ENCODE results near the gene NRTN.
A peak's percentile ranks its signal among the peaks of the same experiment; 100 is the strongest.

NRTN gene

GRCh38 chr19:5790559-5791520, 14.0 kb upstream of the NRTN start, which contains the start of gene DUS3L:
Gene DUS3L (minus strand): TSS chr19:5791163. CDS start chr19:5791141, 22 bp downstream.
- DNase-seq, result peak; percentile 98

DNA sequence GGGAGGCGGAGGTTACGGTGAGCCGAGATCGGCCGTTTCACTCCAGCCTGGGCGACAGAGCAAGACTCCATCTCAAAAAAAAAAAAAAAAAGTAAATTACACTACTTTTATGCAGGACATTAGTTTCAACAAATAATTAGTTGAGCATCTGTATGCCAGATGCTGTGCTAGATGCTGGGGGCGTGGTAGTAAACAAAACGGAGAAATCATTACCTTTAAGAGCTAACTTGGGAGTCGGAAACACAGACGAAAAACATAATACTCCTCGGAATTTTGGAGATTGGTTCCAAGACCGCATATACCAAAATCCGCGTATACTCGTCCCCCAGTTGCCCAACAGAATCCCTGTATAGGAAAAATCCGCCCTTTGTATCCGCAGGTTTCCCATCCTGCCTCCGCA, 12.6 kb upstream of the NRTN start:
- DNase-seq, result no peak

DNA sequence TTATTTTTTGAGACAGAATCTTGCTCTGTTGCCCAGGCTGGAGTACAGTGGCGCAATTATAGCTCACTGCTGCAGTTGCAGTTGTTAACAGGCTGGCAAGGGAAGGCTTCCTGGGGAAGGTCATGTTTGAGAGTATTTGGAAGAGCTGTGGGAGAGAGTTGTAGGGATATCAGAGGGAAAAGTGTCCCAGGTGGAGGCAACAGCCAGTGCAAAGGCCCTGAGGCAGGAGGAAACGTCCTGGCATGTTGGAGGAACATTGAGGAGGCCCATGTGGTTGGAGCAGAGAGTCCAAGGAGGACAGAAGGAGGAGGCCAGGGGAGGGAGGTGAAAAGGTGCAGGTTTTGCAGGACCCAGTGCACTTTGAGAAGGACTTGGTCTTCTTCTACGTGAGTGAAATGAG, 11.7 kb upstream of the NRTN start:
- DNase-seq, result no peak

DNA sequence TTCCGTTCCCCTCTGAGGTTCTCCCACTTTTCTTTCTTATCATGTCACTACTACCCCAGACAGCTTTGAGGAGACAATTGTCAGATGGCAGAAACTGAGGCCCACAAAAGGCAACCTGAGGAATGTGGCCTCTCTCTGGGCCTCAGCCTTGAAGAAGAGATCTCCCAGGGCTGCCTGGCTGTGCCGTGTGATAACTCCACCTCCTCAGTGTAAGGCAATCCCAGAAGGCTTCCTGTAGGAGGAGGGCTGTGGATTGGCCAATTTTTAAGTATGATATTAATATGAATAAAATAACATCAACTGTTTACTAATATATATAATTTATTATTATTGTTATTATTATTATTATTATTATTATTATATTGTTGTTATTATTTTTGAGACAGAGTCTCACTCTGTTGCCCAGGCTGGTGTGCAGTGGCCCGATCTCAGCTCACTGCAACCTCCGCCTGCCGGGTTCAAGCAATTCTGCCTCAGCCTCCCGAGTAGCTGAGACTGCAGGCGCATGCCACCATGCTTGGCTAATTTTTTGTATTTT, 9.4 kb upstream of the NRTN start:
- no peak for DNase-seq

GRCh38 chr19:5798244-5798643, 6.6 kb upstream of the NRTN start:
- DNase-seq, result no peak

DNA sequence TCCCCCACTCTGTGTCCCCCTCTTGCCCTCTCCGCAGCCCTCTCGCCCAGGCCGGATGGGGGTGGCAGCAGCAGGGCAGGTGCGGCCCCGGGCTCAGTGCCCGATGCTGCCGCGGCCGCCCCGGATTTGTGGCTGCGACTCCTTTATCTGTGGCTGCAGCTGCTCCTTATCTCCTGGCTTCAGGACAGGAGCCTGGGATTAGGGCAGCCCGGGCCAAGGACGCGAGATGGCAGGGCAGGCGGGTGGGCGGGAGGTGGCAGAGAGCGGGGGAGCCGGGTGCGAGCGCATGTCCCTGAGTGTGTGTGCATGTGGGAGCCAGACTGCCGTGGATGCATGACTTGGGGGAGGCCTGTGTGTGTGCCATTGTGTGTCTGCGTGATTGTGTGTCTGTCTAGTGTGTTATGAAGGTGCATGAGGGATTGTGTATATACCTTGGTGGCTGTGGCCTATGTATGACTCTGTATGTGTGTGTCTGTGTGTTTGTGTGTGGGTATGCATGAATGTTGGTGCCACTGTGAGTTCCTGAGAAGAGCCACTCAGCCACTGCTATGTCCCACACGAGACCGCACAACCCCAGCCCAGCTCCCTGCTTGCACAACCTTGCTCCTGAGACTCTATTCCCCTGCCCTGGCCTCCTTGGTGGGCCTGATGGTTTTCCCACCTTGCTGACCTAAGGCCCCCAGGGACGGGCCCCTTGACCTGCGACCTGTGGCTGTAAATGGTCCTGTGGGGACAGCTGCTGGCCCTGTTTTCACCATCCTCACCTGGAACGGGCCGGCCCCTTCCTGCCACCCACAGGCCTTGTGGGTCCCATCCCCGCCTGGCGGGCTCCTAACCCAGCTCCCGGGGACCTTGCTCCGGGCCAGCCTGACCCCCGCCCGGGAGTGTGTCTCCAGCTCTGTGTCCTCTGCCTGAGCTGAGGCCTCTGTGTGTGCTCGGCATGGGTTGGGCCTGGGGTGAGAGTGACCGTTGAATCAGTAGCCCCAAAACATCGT, 5.3 kb upstream of the NRTN start:
- DNase-seq, result peak; percentile 66

DNA sequence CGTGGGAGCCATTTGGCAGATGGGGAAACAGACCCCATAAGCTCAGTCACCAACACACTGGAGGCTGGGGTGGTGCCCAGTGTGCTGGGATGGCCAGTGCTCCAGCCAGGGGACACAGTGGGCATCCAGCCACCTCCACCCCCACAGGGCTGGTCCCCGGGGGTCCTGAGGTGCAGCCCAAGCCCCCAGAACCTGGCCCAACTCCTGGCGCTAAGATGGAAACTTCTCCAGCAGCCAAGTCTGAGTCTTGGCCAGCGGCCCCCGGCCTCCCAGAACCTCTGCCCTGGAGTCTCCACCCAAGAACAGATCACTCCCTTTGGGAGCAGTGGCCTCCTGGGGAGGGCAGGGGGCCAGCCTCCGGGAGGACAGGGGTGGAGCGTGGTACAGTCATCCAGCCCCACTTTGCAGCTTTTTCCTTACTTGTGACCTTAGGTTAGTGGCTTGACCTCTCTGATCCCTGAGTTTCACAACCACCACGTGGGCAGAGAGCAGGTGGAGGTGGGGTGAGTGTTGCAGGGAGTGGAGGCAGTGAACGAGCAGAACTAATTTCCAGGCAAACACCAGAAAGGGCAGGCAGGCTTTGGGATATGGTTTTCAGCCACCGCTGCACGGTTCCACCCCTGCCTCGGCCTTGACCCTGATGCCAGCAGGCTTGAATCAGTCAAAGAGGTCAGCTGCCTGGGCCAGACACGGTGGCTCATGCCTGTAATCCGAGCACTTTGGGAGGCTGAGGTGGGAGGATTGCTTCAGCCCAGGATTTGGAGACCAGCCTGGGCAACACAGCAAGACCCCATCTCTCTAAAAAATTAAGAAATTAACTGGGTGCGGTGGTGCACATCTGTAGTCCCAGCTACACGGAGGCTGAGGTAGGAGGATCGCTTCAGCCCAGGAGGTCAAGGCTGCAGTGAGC, 4.3 kb upstream of the NRTN start:
- no peak for DNase-seq

DNA sequence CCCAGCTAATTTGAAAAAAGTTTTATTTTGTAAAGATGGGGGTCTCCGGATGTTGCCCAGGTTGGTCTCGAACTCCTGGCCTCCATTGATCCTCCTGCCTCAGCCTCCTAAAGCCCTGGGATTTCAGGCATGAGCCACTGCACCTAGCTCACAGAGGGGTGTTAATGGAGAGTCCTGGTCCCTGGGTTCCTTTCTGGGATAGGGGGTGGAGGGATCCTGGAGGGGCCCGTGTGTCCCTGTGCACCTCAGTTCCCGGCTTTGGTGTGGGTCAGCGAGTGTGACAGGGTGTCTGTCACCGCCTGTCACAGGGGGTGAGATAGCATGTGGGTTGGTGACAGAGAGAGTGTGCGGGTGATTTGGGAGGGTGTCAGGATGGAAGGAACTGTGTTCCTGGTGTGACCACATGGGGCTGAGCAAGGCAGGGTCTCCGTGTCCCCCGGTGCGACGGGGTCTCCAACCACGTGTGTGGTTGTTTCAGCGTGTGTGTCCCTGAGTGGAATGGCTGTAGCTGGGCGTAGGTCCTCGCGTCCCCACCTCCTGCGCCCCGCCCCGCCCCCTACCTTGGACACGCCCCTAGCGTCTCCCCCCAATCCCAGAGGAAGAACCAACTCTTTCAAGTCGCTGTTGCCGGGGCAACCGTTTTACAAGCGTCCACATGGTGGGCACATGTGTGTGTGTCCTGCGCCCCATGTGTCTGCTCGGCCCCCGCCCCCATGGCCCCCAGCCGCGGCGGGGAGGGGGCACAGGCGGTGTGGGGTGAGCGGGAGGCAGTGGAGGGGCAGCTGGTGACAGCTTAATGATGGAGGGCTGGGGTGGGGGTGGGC, 2.9 kb upstream of the NRTN start:
- DNase-seq, result no peak

- DNase-seq, result no peak
Measured at GRCh38 chr19:5803441-5803751, 1.5 kb upstream of the NRTN start.

GRCh38 chr19:5803752-5804515, 933 bp upstream of the NRTN start:
- DNase-seq, result peak; percentile 85

GRCh38 chr19:5805462-5806132, 730 bp downstream of the NRTN start:
- peak; percentile 74 for DNase-seq

GRCh38 chr19:5806133-5806489, 1.2 kb downstream of the NRTN start:
- no peak for DNase-seq

DNA sequence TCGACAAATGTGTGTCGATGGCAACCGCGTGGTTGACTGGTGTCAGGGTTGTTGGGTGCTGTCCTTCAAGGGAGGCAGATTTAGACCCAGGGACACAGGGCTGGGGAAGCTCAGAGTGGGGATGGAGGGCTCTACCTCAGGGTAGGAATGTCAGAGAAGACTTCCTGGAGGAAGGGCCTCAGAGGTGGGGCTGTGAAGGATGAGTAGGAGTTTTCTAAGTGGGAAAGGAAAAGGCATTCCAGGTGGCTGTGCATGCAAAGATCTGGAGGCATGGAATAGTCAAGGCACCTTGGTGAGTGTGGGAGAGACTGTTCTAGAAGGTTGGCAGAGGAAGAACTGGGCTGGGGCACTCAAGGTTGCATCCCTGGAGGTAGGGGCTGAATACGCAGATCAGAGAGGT, 2.0 kb downstream of the NRTN start:
- no peak for DNase-seq

DNA sequence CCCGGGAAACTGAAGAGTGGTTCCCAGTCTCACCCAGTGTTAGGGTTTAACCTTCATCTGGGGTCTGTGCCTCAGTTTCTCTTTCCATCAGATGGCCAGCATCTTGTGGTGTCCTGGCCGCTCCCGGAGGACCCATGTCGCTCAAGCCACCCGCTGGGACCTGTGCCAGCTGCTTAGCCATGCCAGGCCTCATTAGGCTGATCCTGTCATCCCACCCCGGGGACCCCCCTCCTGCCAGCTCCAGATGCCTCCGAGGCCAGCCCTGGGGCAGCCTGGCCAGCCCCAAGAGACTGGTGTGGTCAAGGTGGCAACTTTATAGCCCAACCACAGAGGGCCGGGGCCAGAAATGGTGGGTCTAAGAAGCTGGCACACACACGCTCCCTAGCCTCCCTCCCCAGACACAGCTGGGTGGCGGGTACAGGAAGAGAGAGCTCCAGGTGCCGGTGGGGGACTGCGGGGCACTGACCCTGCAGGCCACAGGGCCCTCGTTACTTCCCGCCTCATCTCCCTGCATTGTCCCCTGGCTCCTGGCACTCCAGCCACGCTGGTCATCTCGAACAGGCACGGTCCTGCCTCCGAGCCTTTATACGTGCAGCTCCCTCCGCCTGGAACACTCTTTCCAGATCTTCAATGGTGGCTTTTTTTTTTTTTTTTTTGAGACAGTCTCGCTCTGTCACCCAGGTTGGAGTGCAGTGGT, 3.4 kb downstream of the NRTN start:
- no peak for DNase-seq

GRCh38 chr19:5809053-5809452, 4.2 kb downstream of the NRTN start:
- no peak for DNase-seq

GRCh38 chr19:5809469-5809868, 4.6 kb downstream of the NRTN start:
- no peak for DNase-seq

DNA sequence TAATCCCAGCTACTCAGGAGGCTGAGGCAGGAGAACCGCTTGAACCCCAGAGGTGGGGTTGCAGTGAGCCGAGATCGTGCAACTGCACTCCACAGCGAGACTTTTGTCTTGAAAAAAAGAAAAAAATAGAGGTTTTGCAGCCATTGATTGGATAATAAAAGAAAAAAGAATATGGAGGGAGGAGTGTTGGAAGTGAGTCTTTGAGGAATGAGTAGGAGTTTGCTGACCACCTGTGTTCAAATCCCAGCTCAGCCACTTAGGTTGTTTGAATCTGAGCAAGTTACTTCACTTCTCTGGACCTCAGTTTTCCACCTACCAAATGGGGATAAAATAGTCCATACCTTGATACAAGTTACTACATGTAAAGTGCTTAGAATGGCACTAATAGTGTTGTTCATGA, 6.2 kb downstream of the NRTN start:
- DNase-seq, result no peak

DNA sequence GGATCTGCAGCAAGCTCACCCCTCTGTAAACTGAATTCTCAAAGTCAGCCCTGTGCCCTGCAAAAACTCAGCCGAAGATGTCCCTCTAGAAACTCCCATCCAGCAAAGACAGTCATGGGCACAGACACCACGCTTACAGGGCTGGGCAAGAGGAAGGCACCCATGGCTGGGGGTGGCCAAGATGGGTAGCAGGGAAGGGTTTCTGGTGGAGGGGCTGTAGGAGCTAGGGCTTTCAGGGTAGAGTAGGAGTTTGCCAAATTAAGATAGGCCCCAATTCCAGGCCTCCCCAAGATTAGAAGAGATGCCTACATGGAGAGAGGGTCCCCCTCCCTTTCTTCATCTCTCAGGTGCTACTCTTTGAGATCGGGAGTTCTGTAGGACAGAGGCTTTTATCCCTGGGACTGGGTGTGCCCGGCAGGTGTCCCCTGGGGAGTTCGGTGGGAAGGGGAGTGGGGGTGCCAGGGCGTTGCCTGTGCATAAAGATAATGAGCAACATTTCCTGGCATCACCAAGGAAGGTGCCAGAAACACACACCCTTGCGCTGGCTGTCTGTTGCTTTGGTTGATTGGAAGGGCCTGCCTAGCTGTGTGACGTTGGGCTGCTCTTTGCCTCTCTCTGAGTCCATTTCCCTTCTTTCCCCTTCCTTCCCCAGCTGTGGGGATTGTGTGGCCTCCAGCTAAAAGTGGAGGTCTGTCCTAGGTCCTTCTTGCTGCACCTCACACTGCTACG, 9.4 kb downstream of the NRTN start:
- no peak for DNase-seq

DNA sequence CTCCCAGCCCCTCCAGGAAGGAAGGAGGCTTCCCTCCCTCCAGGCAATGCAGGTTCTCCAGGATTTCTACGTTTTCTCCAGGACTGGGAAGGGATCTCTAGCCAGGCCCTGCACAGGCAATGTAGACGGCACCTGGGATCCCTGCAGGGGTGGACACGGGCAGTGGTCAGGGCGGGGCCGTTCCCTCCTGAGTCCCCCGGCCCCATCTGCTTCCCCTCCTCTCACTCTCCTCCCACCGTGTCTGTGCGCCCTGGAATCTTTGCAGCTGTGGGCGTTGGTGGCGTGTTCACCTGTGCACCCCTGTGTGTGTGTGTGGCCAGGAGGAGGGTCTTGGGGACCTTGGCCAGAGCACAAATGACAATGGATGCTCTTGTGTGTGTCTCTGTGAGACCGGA, 10.0 kb downstream of the NRTN start:
- DNase-seq, result no peak
